ENCODE results near the gene MORN4.
"Not testable (repeated sequence)": the region's sequence is repeated elsewhere in the genome, so short reads cannot be mapped to it uniquely, and the experiment has no call there.

The MORN4 gene

DNA sequence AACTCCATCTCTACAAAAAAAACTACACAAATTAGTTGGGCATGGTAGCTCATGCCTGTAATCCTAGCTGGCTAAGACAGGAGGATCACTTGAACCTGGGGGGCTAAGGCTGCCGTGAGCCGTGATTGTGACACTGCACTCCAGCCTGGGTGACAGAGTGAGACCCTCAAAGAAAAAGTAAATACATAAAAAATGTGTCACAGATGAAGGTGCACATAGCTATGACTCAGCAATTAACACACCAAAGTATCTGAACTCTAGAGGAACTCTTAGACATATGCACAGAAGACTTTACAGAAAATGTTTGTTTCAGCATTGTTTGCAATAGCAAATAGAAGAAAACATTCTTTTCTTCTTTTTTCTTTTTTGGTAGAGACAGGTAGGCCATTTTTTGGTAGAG is 35.5 kb downstream of the MORN4 start:
- no peak for DNase-seq (ENCODE audit: low read depth in 2 of 2)

- no peak for DNase-seq (ENCODE audit: low read depth in 2 of 2)
Observed at GRCh38 chr10:97596101-97597082, 36.9 kb downstream of the MORN4 start.

GRCh38 chr10:97593421-97593820 is 39.9 kb downstream of the MORN4 start:
- no peak for DNase-seq (ENCODE audit: low read depth in 2 of 2)

DNA sequence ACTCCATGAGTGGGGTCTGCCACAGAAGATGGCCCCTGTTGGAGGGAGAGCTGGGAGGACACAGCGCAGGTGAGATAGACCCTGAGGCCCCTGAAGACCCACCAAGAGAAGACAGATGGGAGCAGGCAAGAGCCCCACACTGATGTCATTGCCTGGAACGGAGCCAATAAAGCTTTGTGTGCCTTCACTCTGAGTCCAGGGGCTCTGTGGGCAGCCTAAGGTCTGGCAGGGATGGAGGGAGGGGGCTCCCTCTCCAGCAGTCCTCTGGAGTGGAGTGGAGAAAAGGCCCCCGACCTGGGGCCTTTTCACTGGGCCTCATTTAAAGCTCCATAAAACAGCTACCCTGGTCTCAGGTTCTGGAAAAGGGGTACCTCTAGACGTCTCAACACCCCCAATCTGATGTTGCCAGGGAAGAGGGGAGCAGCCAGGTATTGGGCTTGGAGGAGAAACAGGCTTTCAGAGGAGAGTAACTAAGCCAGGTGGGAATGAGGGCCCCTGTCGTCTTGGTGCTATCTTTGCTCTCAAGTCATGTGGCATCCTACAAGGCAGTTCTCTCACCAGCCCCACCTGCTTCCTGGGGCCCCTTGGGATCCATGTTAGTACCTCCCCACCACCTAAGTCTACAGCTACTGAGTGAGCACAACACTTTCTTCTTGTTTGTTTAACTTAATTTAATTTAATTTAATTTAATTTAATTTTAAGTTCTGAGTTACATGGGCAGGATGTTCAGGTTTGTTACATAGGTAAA is 42.4 kb downstream of the MORN4 start:
- DNase-seq (ENCODE audit: low read depth in 2 of 2): no peak

- DNase-seq (ENCODE audit: low read depth in 2 of 2): no peak
Observed at GRCh38 chr10:97590082-97590747, 43.1 kb downstream of the MORN4 start.

GRCh38 chr10:97589479-97589878 is 43.8 kb downstream of the MORN4 start, which contains the start of gene C10orf62:
Gene C10orf62, plus strand, starts transcription at chr10:97589721. Its CDS starts 177 bp downstream, at chr10:97589898.
- DNase-seq (ENCODE audit: low read depth in 2 of 2): no peak

DNA sequence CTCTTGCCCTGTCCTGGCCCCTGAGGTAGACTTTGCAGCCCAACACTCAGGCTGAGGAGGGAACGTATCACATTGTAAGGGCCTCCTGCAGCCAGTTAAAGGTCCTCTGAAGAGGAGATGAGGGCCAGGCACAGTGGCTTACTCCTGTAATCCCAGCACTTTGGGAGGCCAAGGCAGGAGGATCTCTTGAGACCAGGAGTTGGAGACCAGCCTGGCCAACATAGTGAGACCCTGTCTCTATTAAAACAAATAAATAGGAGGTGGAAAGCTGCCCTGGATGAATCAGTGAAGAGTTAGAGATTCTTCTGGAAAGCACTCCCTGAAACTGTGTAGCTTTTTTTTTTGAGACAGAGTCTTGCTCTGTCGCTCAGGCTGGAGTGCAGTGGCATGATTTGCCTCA is 46.1 kb downstream of the MORN4 start:
- DNase-seq (ENCODE audit: low read depth in 2 of 2): no peak

DNA sequence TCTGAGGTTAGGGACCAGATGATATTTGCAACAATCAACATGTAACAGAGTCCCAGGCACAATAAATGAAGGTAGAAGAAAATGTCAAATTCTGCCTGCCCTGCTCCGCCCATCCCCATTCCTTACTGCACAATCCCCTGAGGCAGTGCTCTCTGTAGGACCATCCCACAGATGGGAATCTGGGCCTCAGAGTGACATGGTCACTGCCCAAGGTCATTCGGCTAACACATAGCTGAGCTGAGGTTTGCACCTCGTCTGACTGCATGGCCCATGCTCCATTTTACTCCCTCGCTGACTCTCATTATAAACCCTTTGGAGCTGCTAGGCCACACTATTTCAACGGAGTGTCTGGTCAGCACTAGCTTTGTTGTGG is 47.9 kb downstream of the MORN4 start:
- DNase-seq (ENCODE audit: low read depth in 2 of 2): no peak

GRCh38 chr10:97584798-97585438 is 48.4 kb downstream of the MORN4 start:
- DNase-seq (ENCODE audit: low read depth in 2 of 2): no peak

GRCh38 chr10:97584060-97584797 is 49.1 kb downstream of the MORN4 start, which contains the start of gene HOGA1:
Gene HOGA1, plus strand, starts transcription at chr10:97584389. Its CDS starts 315 bp downstream, at chr10:97584704.
- DNase-seq (ENCODE audit: low read depth in 2 of 2): no peak

DNA sequence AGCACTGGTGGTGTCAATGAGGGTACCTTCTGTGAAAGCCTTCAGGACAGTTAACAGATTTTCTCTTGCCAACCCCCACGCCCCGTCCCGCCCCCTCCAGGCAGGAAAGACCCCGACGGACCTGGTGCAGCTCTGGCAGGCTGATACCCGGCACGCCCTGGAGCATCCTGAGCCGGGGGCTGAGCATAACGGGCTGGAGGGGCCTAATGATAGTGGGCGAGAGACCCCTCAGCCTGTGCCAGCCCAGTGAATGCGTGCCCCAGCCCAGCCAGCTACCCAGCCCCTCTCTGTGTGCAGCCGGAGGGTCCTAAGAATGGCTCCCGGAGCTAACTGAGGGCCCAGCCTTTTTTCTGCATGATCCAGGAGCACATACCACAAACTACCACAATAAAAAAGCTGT is 49.8 kb downstream of the MORN4 start:
- no peak for DNase-seq (ENCODE audit: low read depth in 2 of 2)

DNA sequence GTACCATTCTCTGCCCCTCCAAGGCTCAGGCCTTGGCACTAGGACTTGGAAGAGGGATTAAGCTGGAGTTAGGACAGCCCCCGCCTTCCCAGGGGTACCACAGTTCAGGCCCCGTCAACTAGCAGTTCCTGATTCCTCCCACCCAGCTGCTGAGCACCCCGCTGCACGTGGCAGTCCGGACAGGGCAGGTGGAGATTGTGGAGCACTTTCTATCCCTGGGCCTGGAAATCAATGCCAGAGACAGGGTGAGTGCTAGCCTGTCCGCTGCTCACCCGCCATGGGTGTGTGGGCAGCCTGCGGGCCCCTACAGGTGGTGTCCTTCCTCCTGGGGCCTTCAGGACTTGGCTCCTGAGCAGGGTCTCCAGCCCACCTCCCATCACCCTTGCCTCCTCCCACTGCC is 51.1 kb downstream of the MORN4 start:
- DNase-seq (ENCODE audit: low read depth in 2 of 2): no peak

DNA sequence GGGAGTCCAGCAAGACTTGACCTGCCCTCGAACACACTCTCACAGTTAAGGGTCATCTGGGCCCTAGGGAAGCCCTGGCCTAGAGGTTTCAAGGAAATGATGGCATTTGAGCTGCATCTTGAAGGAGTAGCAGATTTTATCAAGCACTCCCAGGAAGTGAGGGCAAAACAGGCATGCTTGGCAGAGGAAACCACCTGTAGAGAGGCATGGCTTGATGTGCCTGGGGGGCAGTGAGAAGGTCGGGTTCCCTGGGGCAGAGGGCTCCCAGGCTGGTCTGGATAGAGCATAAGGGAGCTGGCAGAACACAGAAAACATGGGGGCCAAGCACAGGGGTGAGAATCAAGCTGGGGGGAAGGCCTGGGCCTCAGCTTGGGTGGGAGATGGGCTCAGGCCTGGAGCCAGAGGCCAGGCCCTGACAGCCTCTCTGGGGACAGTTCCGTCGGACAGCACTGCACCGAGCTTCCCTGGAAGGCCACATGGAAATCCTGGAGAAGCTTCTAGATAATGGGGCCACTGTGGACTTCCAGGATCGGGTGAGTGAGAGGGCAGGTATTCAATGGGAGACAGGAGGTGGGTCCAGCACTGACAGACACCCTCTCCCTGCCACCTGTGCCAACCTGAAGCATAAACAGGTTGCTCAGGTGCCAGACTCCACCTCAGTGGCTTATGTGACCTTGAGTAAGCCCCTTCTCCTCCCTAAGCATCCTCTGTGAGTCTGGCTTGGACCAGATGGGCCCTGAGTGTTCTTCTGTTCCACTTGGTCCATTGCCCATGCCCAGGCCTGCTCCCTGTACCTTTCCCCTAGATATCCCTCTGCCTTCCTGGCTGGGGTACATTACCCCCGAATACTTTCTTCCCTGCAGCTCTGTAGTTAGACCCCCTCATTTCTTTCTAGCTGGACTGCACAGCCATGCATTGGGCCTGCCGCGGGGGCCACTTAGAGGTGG is 52.6 kb downstream of the MORN4 start:
- DNase-seq (ENCODE audit: low read depth in 2 of 2): no peak

- DNase-seq (ENCODE audit: low read depth in 2 of 2): no peak
Observed at GRCh38 chr10:97578171-97578844, 55.0 kb downstream of the MORN4 start.

DNA sequence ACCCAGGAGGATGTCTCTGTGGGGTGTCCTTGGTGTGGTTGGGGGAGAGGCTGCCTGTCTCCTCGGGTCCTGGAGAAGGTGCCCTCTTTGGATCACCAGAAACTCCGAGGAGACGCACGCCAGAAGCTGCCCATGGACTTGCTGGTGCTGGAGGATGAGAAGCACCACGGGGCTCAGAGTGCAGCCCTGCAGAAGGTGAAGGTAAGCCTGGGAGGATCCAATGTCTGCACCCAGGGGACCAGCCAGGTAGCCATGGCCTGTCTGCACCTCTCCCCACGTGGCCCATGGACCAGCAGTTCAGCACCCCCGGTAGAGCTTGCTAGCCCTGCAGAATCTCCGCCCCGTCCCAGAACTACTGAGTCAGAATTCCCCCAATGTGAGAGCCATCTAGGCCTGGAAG is 55.6 kb downstream of the MORN4 start:
- no peak for DNase-seq (ENCODE audit: low read depth in 2 of 2)

DNA sequence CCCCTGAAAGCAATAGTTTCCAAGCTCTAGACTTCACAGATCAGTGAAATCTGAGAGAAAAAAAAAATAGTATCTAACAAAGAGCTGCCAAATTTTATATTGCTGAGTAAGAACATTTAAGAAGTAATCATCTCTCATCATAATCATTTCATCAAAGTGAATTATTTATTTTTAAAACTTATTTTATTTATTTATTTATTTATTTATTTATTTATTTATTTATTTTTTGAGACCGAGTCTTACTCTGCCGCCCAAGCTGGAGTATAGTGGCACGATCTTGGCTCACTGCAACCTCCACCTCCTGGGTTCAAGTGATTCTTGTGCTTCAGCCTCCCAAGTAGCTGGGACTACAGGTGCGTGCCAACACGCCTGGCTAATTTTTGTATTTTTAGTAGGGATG is 56.8 kb downstream of the MORN4 start:
- DNase-seq (ENCODE audit: low read depth in 2 of 2): not testable (repeated sequence)

GRCh38 chr10:97575127-97575668 is 58.1 kb downstream of the MORN4 start:
- DNase-seq (ENCODE audit: low read depth in 2 of 2): no peak

DNA sequence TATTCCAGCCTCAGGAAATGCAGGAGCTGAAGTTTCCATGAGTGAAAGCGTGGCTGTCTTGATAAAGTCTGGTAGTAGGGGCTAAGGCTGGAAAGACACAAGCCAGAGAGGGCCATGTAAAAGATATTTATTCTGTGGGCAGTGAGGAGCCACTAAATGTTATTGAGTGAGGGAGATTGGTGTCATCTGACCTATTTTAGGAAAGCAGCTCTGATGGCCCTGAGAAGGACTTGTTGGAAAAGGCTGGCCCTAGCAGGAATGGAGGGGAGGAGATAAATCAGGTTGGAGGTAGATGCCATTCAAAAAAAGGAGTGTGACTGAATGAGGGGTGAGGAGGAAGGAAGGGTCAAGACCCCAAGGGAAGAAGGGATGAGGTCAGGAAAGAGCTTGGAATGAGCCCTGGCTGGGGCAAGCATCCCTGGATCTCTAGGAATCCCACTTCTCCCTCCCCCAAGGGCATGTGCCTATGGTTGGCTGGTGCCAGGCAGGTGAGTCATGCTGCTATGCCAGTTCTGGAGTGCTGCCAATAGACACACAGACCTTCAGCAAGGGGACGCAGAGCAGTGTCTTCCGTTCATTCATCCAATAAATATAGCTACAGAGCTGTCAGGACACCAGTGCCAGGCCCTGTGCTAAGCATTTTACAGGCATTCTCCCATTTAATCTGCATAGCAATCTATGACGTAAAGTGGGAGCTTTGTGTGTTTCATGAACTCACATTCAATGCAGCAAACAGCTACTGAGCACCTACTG is 58.8 kb downstream of the MORN4 start:
- no peak for DNase-seq (ENCODE audit: low read depth in 2 of 2)
